Glomerular visceral epithelial cell (primary cell): ENCODE results near the gene DDAH2.
A peak's percentile ranks its signal among the peaks of the same experiment; 100 is the strongest.
"Not testable (repeated sequence)": the region's sequence is repeated elsewhere in the genome, so short reads cannot be mapped to it uniquely, and the experiment has no call there.

Source experiments
- DNase-seq: peaks from one replicate; pipeline ENCODE4 v3.0.0-alpha.2; 2016; ENCODE audit errors: extremely low spot score

Gene DDAH2

GRCh38 chr6:31713465-31713864 lies 15.6 kb downstream of the DDAH2 start:
- DNase-seq: no peak

GRCh38 chr6:31712296-31712695 lies 16.8 kb downstream of the DDAH2 start:
- no peak for DNase-seq

GRCh38 chr6:31711233-31711632 lies 17.9 kb downstream of the DDAH2 start:
- DNase-seq: no peak

GRCh38 chr6:31710523-31711219 lies 18.4 kb downstream of the DDAH2 start:
- DNase-seq: no peak

GRCh38 chr6:31709157-31709556 lies 19.9 kb downstream of the DDAH2 start:
- DNase-seq: not testable (repeated sequence)

GRCh38 chr6:31708224-31708623 lies 20.9 kb downstream of the DDAH2 start:
- no peak for DNase-seq

GRCh38 chr6:31707701-31708100 lies 21.4 kb downstream of the DDAH2 start:
- DNase-seq: no peak

GRCh38 chr6:31706599-31706998 lies 22.5 kb downstream of the DDAH2 start, which contains the start of gene LY6G6F:
TSS of gene LY6G6F (plus strand) at chr6:31706866. CDS start at chr6:31706907, 41 bp downstream.
- DNase-seq: no peak

- DNase-seq: no peak
Measured at GRCh38 chr6:31705931-31706330, 23.2 kb downstream of the DDAH2 start.

- peak; percentile 97 for DNase-seq
Measured at GRCh38 chr6:31702819-31703716, 26.0 kb downstream of the DDAH2 start, which contains the start of gene ABHD16A. TSS of gene ABHD16A (minus strand) at chr6:31703324. CDS start at chr6:31703281, 43 bp downstream.

- DNase-seq: no peak
Measured at GRCh38 chr6:31702405-31702818, 26.7 kb downstream of the DDAH2 start.

GRCh38 chr6:31701666-31702404 lies 27.3 kb downstream of the DDAH2 start:
- DNase-seq: no peak

- DNase-seq: no peak
Measured at GRCh38 chr6:31700740-31701401, 28.2 kb downstream of the DDAH2 start.

- DNase-seq: no peak
Measured at GRCh38 chr6:31697555-31697954, 31.5 kb downstream of the DDAH2 start.

- DNase-seq: no peak
Measured at GRCh38 chr6:31693535-31693934, 35.6 kb downstream of the DDAH2 start.

- DNase-seq: no peak
Measured at GRCh38 chr6:31692886-31693285, 36.2 kb downstream of the DDAH2 start.

GRCh38 chr6:31692353-31692752 lies 36.7 kb downstream of the DDAH2 start:
- DNase-seq: no peak

- no peak for DNase-seq
Measured at GRCh38 chr6:31691564-31692108, 37.5 kb downstream of the DDAH2 start.

GRCh38 chr6:31691078-31691463 lies 38.0 kb downstream of the DDAH2 start:
- no peak for DNase-seq

- DNase-seq: no peak
Measured at GRCh38 chr6:31690231-31691077, 38.6 kb downstream of the DDAH2 start.
